Osteocyte (in vitro differentiated cells): ENCODE data around the gene WDR49. TPM values are rescaled to one million over a fixed set of nuclear protein-coding genes. Genes with fewer than 3 reads are reported as not detected.

Experiments
- DNase-seq: peaks from one replicate; pipeline ENCODE4 v3.0.0; 2021; ENCODE audit warnings: mixed read lengths; ENCODE audit not compliant: unreplicated experiment; ENCODE audit errors: extremely low spot score
- H3K27ac Mint-ChIP-seq: one replicate; pipeline ENCODE4 v1.8.0; 2021; ENCODE audit warnings: mild to moderate bottlenecking, mixed read lengths; ENCODE audit not compliant: unreplicated experiment
- H3K27me3 Mint-ChIP-seq: one replicate; pipeline ENCODE4 v1.8.0; 2021; ENCODE audit warnings: mixed read lengths; ENCODE audit not compliant: unreplicated experiment
- H3K36me3 Mint-ChIP-seq: one replicate; pipeline ENCODE4 v1.8.0; 2021; ENCODE audit warnings: mixed read lengths; ENCODE audit not compliant: unreplicated experiment
- H3K4me1 Mint-ChIP-seq: one replicate; pipeline ENCODE4 v1.8.0; 2021; ENCODE audit warnings: mixed read lengths; ENCODE audit not compliant: unreplicated experiment
- H3K4me3 Mint-ChIP-seq: one replicate; pipeline ENCODE4 v1.8.0; 2021; ENCODE audit warnings: mild to moderate bottlenecking, moderate library complexity, mixed read lengths; ENCODE audit not compliant: unreplicated experiment
- H3K9me3 Mint-ChIP-seq: one replicate; pipeline ENCODE4 v1.8.0; 2021; ENCODE audit warnings: mixed read lengths; ENCODE audit not compliant: unreplicated experiment
- total RNA-seq: library from RNA; stranded (reverse); gene quantifications from 2 replicates; pipeline ENCODE4 v1.2.1, GENCODE V29; 2021
- TF ChIP-seq, protein P1 (sequence below): fragments of 200-600 bp; sonication (generic); IDR thresholded peaks from 2 replicates; pipeline ENCODE4 v1.5.0; 2021; ENCODE audit warnings: antibody characterized with exemption, mild to moderate bottlenecking, moderate library complexity

WDR49 gene
- total RNA-seq, 1 donor from 2014 or later: not detected

DNA sequence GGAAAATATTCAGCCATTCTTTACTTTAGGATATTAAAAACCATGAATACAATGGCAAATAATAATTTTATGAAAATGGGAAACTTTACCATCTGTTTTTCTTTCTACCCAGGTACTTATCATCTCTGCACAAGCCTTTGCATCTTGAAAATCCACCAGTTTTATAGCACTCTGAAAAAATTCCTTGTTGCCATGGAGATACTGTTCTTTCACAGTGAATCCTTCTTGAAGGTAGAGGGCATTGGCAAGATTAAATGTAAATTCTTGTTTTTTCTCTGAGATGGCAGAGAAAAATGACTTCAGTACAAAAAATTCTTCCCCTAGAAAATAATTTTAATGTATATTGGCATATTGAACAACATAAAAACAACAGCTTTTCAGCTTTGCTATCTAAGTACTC is 186.8 kb downstream of the WDR49 start:
- Mint-ChIP-seq H3K4me3 (no peak overlapping the region), H3K27ac (no peak overlapping the region), H3K36me3 (no peaks in the 10 kb centered on the region), H3K9me3 (no peaks in the 10 kb centered on the region), H3K27me3 (peaks cover 3% of the 10 kb centered on the region), H3K4me1 (no peaks in the 10 kb centered on the region)
- DNase-seq: no peak
- TF ChIP-seq, protein P1, sequence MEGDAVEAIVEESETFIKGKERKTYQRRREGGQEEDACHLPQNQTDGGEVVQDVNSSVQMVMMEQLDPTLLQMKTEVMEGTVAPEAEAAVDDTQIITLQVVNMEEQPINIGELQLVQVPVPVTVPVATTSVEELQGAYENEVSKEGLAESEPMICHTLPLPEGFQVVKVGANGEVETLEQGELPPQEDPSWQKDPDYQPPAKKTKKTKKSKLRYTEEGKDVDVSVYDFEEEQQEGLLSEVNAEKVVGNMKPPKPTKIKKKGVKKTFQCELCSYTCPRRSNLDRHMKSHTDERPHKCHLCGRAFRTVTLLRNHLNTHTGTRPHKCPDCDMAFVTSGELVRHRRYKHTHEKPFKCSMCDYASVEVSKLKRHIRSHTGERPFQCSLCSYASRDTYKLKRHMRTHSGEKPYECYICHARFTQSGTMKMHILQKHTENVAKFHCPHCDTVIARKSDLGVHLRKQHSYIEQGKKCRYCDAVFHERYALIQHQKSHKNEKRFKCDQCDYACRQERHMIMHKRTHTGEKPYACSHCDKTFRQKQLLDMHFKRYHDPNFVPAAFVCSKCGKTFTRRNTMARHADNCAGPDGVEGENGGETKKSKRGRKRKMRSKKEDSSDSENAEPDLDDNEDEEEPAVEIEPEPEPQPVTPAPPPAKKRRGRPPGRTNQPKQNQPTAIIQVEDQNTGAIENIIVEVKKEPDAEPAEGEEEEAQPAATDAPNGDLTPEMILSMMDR: no peak

DNA sequence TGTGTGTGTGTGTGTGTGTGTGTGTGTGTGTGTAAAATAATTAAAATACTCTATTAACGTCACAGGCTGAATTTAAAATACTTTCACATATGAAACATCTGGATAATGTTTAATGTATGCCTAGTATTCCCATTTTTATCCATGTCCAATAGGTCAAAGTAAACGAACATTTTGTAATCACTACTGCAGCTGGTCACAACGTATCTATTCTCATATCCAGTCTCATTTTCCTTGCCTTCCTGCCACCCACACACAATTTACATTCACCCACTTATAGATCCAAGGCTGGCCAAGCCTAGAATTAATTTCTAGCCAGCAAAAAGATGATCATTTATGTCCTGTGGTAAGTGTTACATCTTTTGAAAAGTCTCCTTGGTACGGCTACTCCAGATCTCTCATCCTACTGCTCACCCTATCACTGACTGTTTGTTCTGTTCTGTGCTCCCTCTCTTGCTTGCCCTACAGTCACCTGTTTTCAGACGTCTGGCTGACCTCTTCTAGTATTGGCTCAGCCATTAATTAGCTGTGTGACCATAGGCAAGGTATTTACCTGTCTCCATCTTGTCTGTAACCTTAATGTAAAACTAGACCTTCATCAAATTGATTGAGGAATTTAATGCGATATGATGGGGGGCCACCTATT is 197.5 kb downstream of the WDR49 start:
- TF ChIP-seq, protein P1: no peak
- no peaks in the 10 kb centered on the region for H3K4me1 Mint-ChIP-seq

DNA sequence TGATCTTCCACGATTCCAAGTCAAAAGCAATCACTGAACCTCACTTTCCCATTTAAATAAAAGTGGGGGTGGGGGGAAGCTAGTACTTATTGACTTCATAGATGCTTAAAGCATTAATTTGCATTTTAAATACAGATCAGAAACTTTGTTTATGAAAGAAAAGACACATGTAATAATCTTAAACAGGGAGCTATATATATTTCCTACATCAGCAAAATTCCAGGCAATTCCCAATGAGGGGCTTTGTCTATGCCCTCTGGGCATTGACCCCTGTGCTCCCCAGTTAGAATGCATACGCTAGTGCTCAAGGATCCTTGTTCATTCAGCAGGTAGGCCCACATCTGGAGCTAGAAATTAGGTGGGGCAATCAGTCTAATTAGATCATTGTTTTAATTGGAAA is 199.9 kb downstream of the WDR49 start:
- Mint-ChIP-seq H3K9me3 (no peaks in the 10 kb centered on the region), H3K27ac (no peak overlapping the region), H3K4me1 (no peaks in the 10 kb centered on the region), H3K4me3 (no peak overlapping the region), H3K36me3 (no peaks in the 10 kb centered on the region), H3K27me3 (no peaks in the 10 kb centered on the region)
- DNase-seq: no peak
- TF ChIP-seq, protein P1: no peak

More for the DNA sequence above, 197.5 kb downstream of the WDR49 start:
- no peak for DNase-seq
- H3K9me3 Mint-ChIP-seq: no peaks in the 10 kb centered on the region
- H3K4me3 Mint-ChIP-seq: no peak overlapping the region
- H3K36me3 Mint-ChIP-seq: no peaks in the 10 kb centered on the region
- H3K27me3 Mint-ChIP-seq: no peaks in the 10 kb centered on the region
- no peak overlapping the region for H3K27ac Mint-ChIP-seq

DNA sequence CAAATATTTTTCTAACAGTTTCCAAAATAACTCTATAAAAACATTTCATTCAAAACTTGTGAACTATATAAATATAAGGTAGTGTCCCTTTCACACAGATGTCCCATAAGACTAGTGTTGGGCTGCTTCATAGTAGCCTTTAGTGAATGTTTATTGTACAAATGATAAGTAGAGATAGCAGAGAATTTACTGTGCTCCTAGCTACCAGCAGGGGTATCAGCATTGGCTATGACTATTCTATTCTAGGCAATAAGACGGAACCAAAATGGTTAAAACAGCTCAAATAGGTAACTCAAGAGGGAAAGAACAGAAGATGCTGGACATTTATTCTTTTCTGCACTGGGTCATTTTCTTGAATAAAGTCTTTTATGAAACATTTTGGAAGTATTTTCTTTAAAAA is 202.5 kb downstream of the WDR49 start:
- Mint-ChIP-seq H3K4me1 (no peaks in the 10 kb centered on the region), H3K9me3 (no peaks in the 10 kb centered on the region), H3K27ac (no peak overlapping the region), H3K4me3 (no peak overlapping the region), H3K27me3 (no peaks in the 10 kb centered on the region), H3K36me3 (no peaks in the 10 kb centered on the region)
- no peak for DNase-seq
- TF ChIP-seq, protein P1: no peak

DNA sequence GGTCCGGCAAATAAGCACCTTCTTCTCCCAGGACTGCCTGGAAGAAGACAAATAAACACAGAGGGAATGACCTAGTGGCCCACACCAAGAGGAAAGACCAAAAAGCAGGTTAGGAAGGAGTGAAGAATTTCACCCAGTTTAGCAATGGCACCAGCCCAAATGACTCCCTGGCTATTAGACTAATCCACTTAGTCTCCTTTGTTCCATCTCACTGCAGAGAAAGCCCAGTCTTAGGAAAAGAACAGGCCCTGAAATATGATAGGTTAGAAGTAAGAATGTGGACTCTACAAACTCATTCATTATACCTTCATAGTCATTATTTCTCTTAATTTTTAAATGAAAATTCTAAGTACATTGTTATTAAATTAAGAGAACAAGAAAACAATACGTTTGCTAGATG is 203.1 kb downstream of the WDR49 start:
- Mint-ChIP-seq H3K4me3 (no peak overlapping the region), H3K36me3 (no peaks in the 10 kb centered on the region), H3K27me3 (no peaks in the 10 kb centered on the region), H3K4me1 (no peaks in the 10 kb centered on the region), H3K27ac (no peak overlapping the region), H3K9me3 (no peaks in the 10 kb centered on the region)
- TF ChIP-seq, protein P1: no peak
- DNase-seq: no peak
